ENCODE data around the gene SOX1. TPM values are rescaled to one million over a fixed set of nuclear protein-coding genes. Genes with fewer than 3 reads are reported as not detected.

The SOX1 gene
- total RNA-seq, 3 donors from 2014 or later (not counting 1 experiment from before 2014, with no cell fraction given): not detected

GRCh38 chr13:112029143-112029542 lies 37.8 kb upstream of the SOX1 start:
- no peaks in the 10 kb centered on the region for H3K4me1 ChIP-seq (ENCODE audit: control insufficient read depth, insufficient read depth, low read length)
- H3K4me3 Mint-ChIP-seq: no peak overlapping the region
- H3K27ac Mint-ChIP-seq: no peak overlapping the region
- no peaks in the 10 kb centered on the region for H3K9me3 ChIP-seq (ENCODE audit: control insufficient read depth, insufficient read depth, low read length)
- WGBS (ENCODE audit: insufficient coverage): 92% methylated on average over 11 of the region's 11 CpGs
- intact Hi-C loops (cut with micrococcal nuclease): no loop called here
- ATAC-seq (no peak), DNase-seq (no peak)
- H3K4me3 ChIP-seq (ENCODE audit: low read length): no peak overlapping the region
- TF ChIP-seq CTCF (IDR thresholded peaks at IDR 0.05): no peak
- no peaks in the 10 kb centered on the region for H3K36me3 Mint-ChIP-seq
- H3K4me1 Mint-ChIP-seq: no peaks in the 10 kb centered on the region
- H3K27me3 Mint-ChIP-seq (ENCODE audit: low read depth in 2 of 2): peaks cover 2 to 7% of the 10 kb centered on the region in 2 donors
- no peaks in the 10 kb centered on the region for H3K36me3 ChIP-seq (ENCODE audit: control insufficient read depth, insufficient read depth, low read length)
- no peaks in the 10 kb centered on the region for H3K27me3 ChIP-seq (ENCODE audit: control insufficient read depth, insufficient read depth, low read length)
- no peaks in the 10 kb centered on the region for H3K9me3 Mint-ChIP-seq
- no peak overlapping the region for H3K27ac ChIP-seq (ENCODE audit: low read length)

GRCh38 chr13:112032186-112032993 lies 34.6 kb upstream of the SOX1 start:
- ATAC-seq (no peak), DNase-seq (no peak)
- no peak for TF ChIP-seq CTCF (IDR thresholded peaks at IDR 0.05)
- no peaks in the 10 kb centered on the region for H3K4me1 ChIP-seq (ENCODE audit: control insufficient read depth, insufficient read depth, low read length)
- Mint-ChIP-seq H3K27me3 (ENCODE audit: low read depth in 2 of 2) (peaks cover 0 to 1% of the 10 kb centered on the region in 2 donors), H3K4me3 (no peak overlapping the region), H3K9me3 (no peaks in the 10 kb centered on the region), H3K4me1 (no peaks in the 10 kb centered on the region), H3K36me3 (no peaks in the 10 kb centered on the region), H3K27ac (no peak overlapping the region)
- no peaks in the 10 kb centered on the region for H3K27me3 ChIP-seq (ENCODE audit: control insufficient read depth, insufficient read depth, low read length)
- WGBS (ENCODE audit: insufficient coverage): 75% methylated on average over 18 of the region's 18 CpGs
- H3K4me3 ChIP-seq (ENCODE audit: low read length): no peak overlapping the region
- H3K9me3 ChIP-seq (ENCODE audit: control insufficient read depth, insufficient read depth, low read length): no peaks in the 10 kb centered on the region
- intact Hi-C loops (cut with micrococcal nuclease): no loop called here
- H3K27ac ChIP-seq (ENCODE audit: low read length): no peak overlapping the region
- no peaks in the 10 kb centered on the region for H3K36me3 ChIP-seq (ENCODE audit: control insufficient read depth, insufficient read depth, low read length)

GRCh38 chr13:112034231-112034630 lies 32.7 kb upstream of the SOX1 start:
- no peak for DNase-seq
- no peak for ATAC-seq
- peaks cover 2% of the 10 kb centered on the region in 2 donors for H3K27me3 Mint-ChIP-seq (ENCODE audit: low read depth in 2 of 2)
- H3K9me3 Mint-ChIP-seq: no peaks in the 10 kb centered on the region
- H3K4me1 Mint-ChIP-seq: no peaks in the 10 kb centered on the region
- H3K4me3 ChIP-seq (ENCODE audit: low read length): no peak overlapping the region
- no peak overlapping the region for H3K4me3 Mint-ChIP-seq
- H3K4me1 ChIP-seq (ENCODE audit: control insufficient read depth, insufficient read depth, low read length): no peaks in the 10 kb centered on the region
- no peaks in the 10 kb centered on the region for H3K9me3 ChIP-seq (ENCODE audit: control insufficient read depth, insufficient read depth, low read length)
- no peaks in the 10 kb centered on the region for H3K36me3 Mint-ChIP-seq
- WGBS (ENCODE audit: insufficient coverage): 84% methylated on average over 12 of the region's 12 CpGs
- no peak overlapping the region for H3K27ac Mint-ChIP-seq
- H3K36me3 ChIP-seq (ENCODE audit: control insufficient read depth, insufficient read depth, low read length): no peaks in the 10 kb centered on the region
- no peak for TF ChIP-seq CTCF (IDR thresholded peaks at IDR 0.05)
- H3K27ac ChIP-seq (ENCODE audit: low read length): no peak overlapping the region
- H3K27me3 ChIP-seq (ENCODE audit: control insufficient read depth, insufficient read depth, low read length): no peaks in the 10 kb centered on the region
- intact Hi-C loops (cut with micrococcal nuclease): no loop called here

GRCh38 chr13:112034846-112035245 lies 32.1 kb upstream of the SOX1 start:
- Histone ChIP-seq H3K9me3 (ENCODE audit: control insufficient read depth, insufficient read depth, low read length) (no peaks in the 10 kb centered on the region), H3K36me3 (ENCODE audit: control insufficient read depth, insufficient read depth, low read length) (no peaks in the 10 kb centered on the region), H3K4me1 (ENCODE audit: control insufficient read depth, insufficient read depth, low read length) (no peaks in the 10 kb centered on the region), H3K4me3 (ENCODE audit: low read length) (no peak overlapping the region), H3K27ac (ENCODE audit: low read length) (no peak overlapping the region), H3K27me3 (ENCODE audit: control insufficient read depth, insufficient read depth, low read length) (peaks cover under 1% of the 10 kb centered on the region)
- no peak overlapping the region for H3K27ac Mint-ChIP-seq
- no peak for ATAC-seq
- no peaks in the 10 kb centered on the region for H3K36me3 Mint-ChIP-seq
- H3K4me3 Mint-ChIP-seq: no peak overlapping the region
- no peak for TF ChIP-seq CTCF (IDR thresholded peaks at IDR 0.05)
- intact Hi-C loops (cut with micrococcal nuclease): no loop called here
- no peaks in the 10 kb centered on the region for H3K4me1 Mint-ChIP-seq
- 80% methylated on average over 6 of the region's 6 CpGs for WGBS (ENCODE audit: insufficient coverage)
- no peak for DNase-seq
- H3K9me3 Mint-ChIP-seq: no peaks in the 10 kb centered on the region
- peaks cover 2 to 8% of the 10 kb centered on the region in 2 donors for H3K27me3 Mint-ChIP-seq (ENCODE audit: low read depth in 2 of 2)
